H1 (cell line): Measurements from ENCODE around the gene GTF2B. TPM values are rescaled to one million over a fixed set of nuclear protein-coding genes. Genes with fewer than 3 reads are reported as not detected.

ENCODE experiments used
- CTCF ChIA-PET: fragments of 300-600 bp; sonication (Branson Sonifier 250); formaldehyde crosslinking; loops from one replicate; lab custom pipeline; 2021; ENCODE audit not compliant: partially characterized antibody; lab: Charles Lee
- POLR2A ChIA-PET: fragments of 300-600 bp; sonication (Branson Sonifier 250); formaldehyde crosslinking; loops from one replicate; lab custom pipeline; 2021; ENCODE audit warnings: inconsistent platforms; ENCODE audit not compliant: partially characterized antibody; lab: Charles Lee
- DNase-seq, 2 experiments: peaks; one replicate each; pipeline versions ENCODE4 v3.0.0 to v3.0.0-alpha.2; 2010 to 2022; ENCODE audit warnings: low spot score in 2 of 2, low read depth in 1 of 2, mixed read lengths in 1 of 2
- FAIRE-seq: peaks from 2 replicates; lab custom pipeline; 2011; peaks lifted over from hg19 to GRCh38; lab: Jason Lieb, UNC
- H2AFZ ChIP-seq: 2 replicates; pipeline ENCODE4 v1.8.1; 2012; ENCODE audit warnings: low read length, inconsistent platforms
- H2AK5ac ChIP-seq: 2 replicates; pipeline ENCODE4 v1.6.1; 2013; ENCODE audit warnings: low read depth, low read length
- H2BK120ac ChIP-seq: replicated peaks from 2 replicates; pipeline ENCODE3; 2013; ENCODE audit warnings: low read depth, low read length, inconsistent platforms
- H2BK12ac ChIP-seq: 2 replicates; pipeline ENCODE4 v1.6.1; 2013; ENCODE audit warnings: low read depth, low read length
- H2BK15ac ChIP-seq: 2 replicates; pipeline ENCODE4 v1.6.1; 2013; ENCODE audit warnings: low read length
- H2BK20ac ChIP-seq: 2 replicates; pipeline ENCODE4 v1.6.1; 2013; ENCODE audit warnings: low read length
- H2BK5ac ChIP-seq: 2 replicates; pipeline ENCODE4 v1.6.1; 2013; ENCODE audit warnings: low read depth, low read length
- H3K14ac ChIP-seq: 2 replicates; pipeline ENCODE4 v1.6.1; 2013; ENCODE audit warnings: inconsistent platforms; ENCODE audit not compliant: insufficient read length
- H3K18ac ChIP-seq: 2 replicates; pipeline ENCODE4 v1.6.1; 2013; ENCODE audit warnings: low read length; ENCODE audit errors: extremely low read depth
- H3K23ac ChIP-seq: 2 replicates; pipeline ENCODE4 v1.6.1; 2013; ENCODE audit warnings: inconsistent platforms; ENCODE audit not compliant: insufficient read length
- H3K23me2 ChIP-seq: 2 replicates; pipeline ENCODE4 v1.6.1; 2013; ENCODE audit warnings: low read depth, low read length
- H3K27ac ChIP-seq: 2 replicates; pipeline ENCODE4 v1.6.1; 2011; ENCODE audit warnings: low read depth, low read length, inconsistent platforms
- H3K27me3 ChIP-seq, 4 experiments: replicated peaks in 1 of 4; 1 replicate in 1 of 4; 2 replicates in 3 of 4; pipeline versions ENCODE4 v1.6.1 to v1.8.1; 2011 to 2013; ENCODE audit warnings: low read length in 3 of 4, mild to moderate bottlenecking in 3 of 4, inconsistent platforms in 2 of 4, mixed read lengths in 2 of 4, moderate library complexity in 1 of 4; ENCODE audit not compliant: control insufficient read depth in 3 of 4, insufficient read depth in 3 of 4; ENCODE audit errors: extremely low read depth in 1 of 4
- H3K36me3 ChIP-seq, 4 experiments: 2 replicates each; pipeline versions ENCODE4 v1.6.1 to v1.8.1; 2011 to 2013; ENCODE audit warnings: mild to moderate bottlenecking in 4 of 4, low read length in 3 of 4, moderate library complexity in 2 of 4, control low read depth in 1 of 4, inconsistent platforms in 1 of 4; ENCODE audit not compliant: insufficient read depth in 4 of 4, control insufficient read depth in 2 of 4
- H3K4ac ChIP-seq: replicated peaks from 2 replicates; pipeline ENCODE3; 2013; ENCODE audit warnings: low read length, low read depth, mixed read lengths, inconsistent platforms; ENCODE audit not compliant: insufficient read length
- H3K4me1 ChIP-seq, 4 experiments: replicated peaks in 1 of 4; 1 replicate in 1 of 4; 2 replicates in 3 of 4; pipeline versions ENCODE4 v1.6.1 to v1.8.1; 2011 to 2013; ENCODE audit warnings: low read length in 3 of 4, inconsistent platforms in 2 of 4, mixed read lengths in 1 of 4; ENCODE audit not compliant: insufficient read depth in 4 of 4, control insufficient read depth in 3 of 4
- H3K4me2 ChIP-seq, 2 experiments: 2 replicates each; pipeline versions ENCODE4 v1.6.1 to v1.8.1; 2011 to 2013; ENCODE audit warnings: low read depth in 2 of 2, low read length in 2 of 2, control low read depth in 1 of 2, inconsistent platforms in 1 of 2, mild to moderate bottlenecking in 1 of 2; ENCODE audit not compliant: insufficient read depth in 1 of 2
- H3K4me3 ChIP-seq, 4 experiments: fragments of 200-600, 300-600 bp in 1 of 4; sonication (generic), shearing (Covaris generic), sonication (Bioruptor Twin) in 1 of 4; 2 replicates each; pipeline versions ENCODE4 v1.5.1 to v1.8.1; 2011 to 2016; ENCODE audit warnings: low read length in 4 of 4, low read depth in 3 of 4, control low read depth in 2 of 4, inconsistent platforms in 2 of 4, mild to moderate bottlenecking in 2 of 4, mixed read lengths in 1 of 4, moderate library complexity in 1 of 4; ENCODE audit not compliant: insufficient read depth in 2 of 4; ENCODE audit errors: extremely low read depth in 1 of 4
- H3K56ac ChIP-seq: replicated peaks from 2 replicates; pipeline ENCODE3; 2013; ENCODE audit warnings: low read depth, mild to moderate bottlenecking, mixed read lengths, low read length, inconsistent platforms; ENCODE audit not compliant: insufficient read length
- H3K79me1 ChIP-seq: 2 replicates; pipeline ENCODE4 v1.6.1; 2013; ENCODE audit warnings: low read depth, low read length, control low read depth
- H3K79me2 ChIP-seq, 2 experiments: 2 replicates each; pipeline versions ENCODE4 v1.6.1 to v1.8.1; 2012 to 2013; ENCODE audit warnings: low read length in 2 of 2, mild to moderate bottlenecking in 2 of 2, inconsistent platforms in 1 of 2; ENCODE audit not compliant: insufficient read depth in 2 of 2, control insufficient read depth in 1 of 2
- H3K9ac ChIP-seq, 4 experiments: replicated peaks in 1 of 4; 1 replicate in 1 of 4; 2 replicates in 3 of 4; pipeline versions ENCODE4 v1.6.1 to v1.8.1; 2011 to 2013; ENCODE audit warnings: low read depth in 3 of 4, low read length in 3 of 4, control low read depth in 2 of 4, mild to moderate bottlenecking in 2 of 4, moderate library complexity in 2 of 4, inconsistent platforms in 1 of 4; ENCODE audit errors: extremely low read depth in 1 of 4
- H3K9me3 ChIP-seq, 2 experiments: 2 replicates each; pipeline versions ENCODE4 v1.6.1 to v1.8.1; 2012 to 2013; ENCODE audit warnings: mild to moderate bottlenecking in 2 of 2, moderate library complexity in 2 of 2, control low read depth in 1 of 2, inconsistent platforms in 1 of 2, low read depth in 1 of 2, low read length in 1 of 2, mixed read lengths in 1 of 2; ENCODE audit not compliant: insufficient read depth in 2 of 2
- H4K20me1 ChIP-seq, 2 experiments: replicated peaks in 1 of 2; 2 replicates each; pipeline versions ENCODE3 to v1.8.1; 2011 to 2013; ENCODE audit warnings: inconsistent platforms in 2 of 2, low read length in 2 of 2, mild to moderate bottlenecking in 1 of 2; ENCODE audit not compliant: insufficient read depth in 2 of 2, control insufficient read depth in 1 of 2
- H4K5ac ChIP-seq: 2 replicates; pipeline ENCODE4 v1.6.1; 2013; ENCODE audit warnings: low read length, low read depth, mixed read lengths, inconsistent platforms; ENCODE audit not compliant: insufficient read length
- H4K8ac ChIP-seq: 2 replicates; pipeline ENCODE4 v1.8.0; 2013; ENCODE audit warnings: mild to moderate bottlenecking, moderate library complexity, low read length, inconsistent platforms; ENCODE audit not compliant: insufficient read depth; ENCODE audit errors: extremely low read depth
- H4K91ac ChIP-seq: replicated peaks from 2 replicates; pipeline ENCODE3; 2013; ENCODE audit warnings: low read length, mixed read lengths, inconsistent platforms; ENCODE audit not compliant: insufficient read length
- CTBP2 ChIP-seq: IDR thresholded peaks from 2 replicates; pipeline ENCODE4 v1.7.0; 2011; ENCODE audit warnings: borderline replicate concordance, mild to moderate bottlenecking, moderate library complexity, mixed read lengths, low read length; ENCODE audit not compliant: insufficient read depth, insufficient read length
- EGR1 ChIP-seq: IDR thresholded peaks from 2 replicates; pipeline ENCODE4 v1.6.1; 2011; ENCODE audit warnings: low read depth, low read length, borderline replicate concordance
- GTF2F1 ChIP-seq: IDR thresholded peaks from 2 replicates; pipeline ENCODE4 v1.6.1; 2012; ENCODE audit warnings: low read depth, low read length, improper control_type of control experiment, borderline replicate concordance
- KDM1A ChIP-seq: fragments of 200-600, 300-600 bp; sonication (generic); IDR thresholded peaks from 2 replicates; pipeline ENCODE4 v1.7.1; 2016; ENCODE audit warnings: mild to moderate bottlenecking, low read length, borderline replicate concordance
- MAX ChIP-seq: IDR thresholded peaks from 2 replicates; pipeline ENCODE4 v1.6.1; 2012; ENCODE audit warnings: inconsistent platforms
- NANOG ChIP-seq: IDR thresholded peaks from 2 replicates; pipeline ENCODE4 v1.6.1; 2011; ENCODE audit warnings: low read length, low read depth, mild to moderate bottlenecking, inconsistent platforms; ENCODE audit not compliant: insufficient read depth, poor library complexity, severe bottlenecking
- RNF2 ChIP-seq: fragments of 200-900, 300-1000 bp; sonication (generic); IDR thresholded peaks from 2 replicates; pipeline ENCODE4 v1.7.1; 2016; ENCODE audit warnings: borderline replicate concordance, low read depth, mild to moderate bottlenecking, antibody characterized with exemption, low read length; ENCODE audit not compliant: poor library complexity, severe bottlenecking; ENCODE audit errors: missing control alignments
- SP1 ChIP-seq: IDR thresholded peaks from 2 replicates; pipeline ENCODE4 v1.6.1; 2011; ENCODE audit warnings: low read depth, low read length
- SP2 ChIP-seq: IDR thresholded peaks from 2 replicates; pipeline ENCODE4 v1.6.1; 2012; ENCODE audit warnings: mild to moderate bottlenecking, low read length, inconsistent platforms
- TAF1 ChIP-seq: IDR thresholded peaks from 2 replicates; pipeline ENCODE4 v1.6.1; 2011; ENCODE audit warnings: mild to moderate bottlenecking, low read depth, low read length
- TBP ChIP-seq: IDR thresholded peaks from 2 replicates; pipeline ENCODE4 v1.6.1; 2011; ENCODE audit warnings: low read depth, low read length, improper control_type of control experiment
- TCF12 ChIP-seq: IDR thresholded peaks from 2 replicates; pipeline ENCODE4 v1.6.1; 2011; ENCODE audit warnings: low read depth, mild to moderate bottlenecking, low read length
- YY1 ChIP-seq: IDR thresholded peaks from 2 replicates; pipeline ENCODE4 v1.6.1; 2011; ENCODE audit warnings: low read depth, mild to moderate bottlenecking, low read length
- WGBS, 2 experiments: shearing (Covaris generic) in 1 of 2; methylation state at CpG; one replicate each; pipeline versions ENCODE4 v1.1.6 to v1.1.7; 2013 to 2015; ENCODE audit warnings: low lambda C conversion rate in 2 of 2, mixed read lengths in 2 of 2, inconsistent platforms in 1 of 2, low coverage in 1 of 2, missing lambda C conversion rate in 1 of 2; ENCODE audit not compliant: insufficient replicate concordance in 2 of 2, insufficient coverage in 1 of 2, insufficient read length in 1 of 2; ENCODE audit errors: extremely low coverage in 1 of 2, missing lambda C conversion rate in 1 of 2; 5-methylcytosine and 5-hydroxymethylcytosine counted together
- polyA plus RNA-seq, 7 experiments: library from polyadenylated mRNA; depleted of rRNA in 3 of 7; stranded (reverse) in 5 of 7; unstranded in 2 of 7; fragments of >200 nt in 5 of 7; fragments of 200-250 nt in 2 of 7; gene quantifications; 1 replicate in 5 of 7; 2 replicates in 1 of 7; 4 replicates in 1 of 7; pipeline versions ENCODE4 v1.2.1 to v1.2.3, GENCODE V29; 2011 to 2013; ENCODE audit warnings: missing spikeins in 2 of 7, mixed read lengths in 2 of 7
- total RNA-seq: library from RNA; stranded (reverse); fragmentation: NEBNext Ultra II Directional; extraction: Animal tissue kit (Norgen Biotek cat#: 25700); gene quantifications from 2 replicates; pipeline ENCODE4 v1.2.1, GENCODE V29; 2021

GTF2B gene
- total and polyA plus RNA-seq, 2 of the 8 experiments (the other 6 are each of a cell fraction or from before 2014, with no cell fraction given) = 14.9 to 15.6 TPM

GRCh38 chr1:88888750-88889149, 2.6 kb downstream of the GTF2B start:
- Histone ChIP-seq H2AK5ac (no peak overlapping the region), H3K14ac (no peak overlapping the region), H4K8ac (no peak overlapping the region), H3K27ac (no peak overlapping the region), H3K23me2 (peaks cover 5% of the 10 kb centered on the region; the same call in 1 of the 2 replicates), H3K4me3 (no peak overlapping the region), H3K23ac (no peak overlapping the region), H3K18ac (no peak overlapping the region), H2BK120ac (no peak overlapping the region), H3K4ac (no peak overlapping the region), H2AFZ (no peak overlapping the region), H3K56ac (no peak overlapping the region), H3K27me3 (no peaks in the 10 kb centered on the region), H4K91ac (no peak overlapping the region), H4K20me1 (no peaks in the 10 kb centered on the region), H3K36me3 (peaks cover 0 to 9% (median 3%) of the 10 kb centered on the region in 4 experiments; a peak in 2 of 8 replicates), H3K79me1 (no peaks in the 10 kb centered on the region), H4K5ac (no peak overlapping the region), H2BK20ac (no peak overlapping the region), H3K9me3 (no peaks in the 10 kb centered on the region), H3K9ac (no peak overlapping the region), H3K4me2 (no peak overlapping the region), H2BK5ac (no peak overlapping the region), H3K4me1 (peaks cover 0 to 4% (median 3%) of the 10 kb centered on the region in 4 experiments; a peak in 3 of 7 replicates), H3K79me2 (peaks cover 0 to 23% of the 10 kb centered on the region in 2 experiments; a peak in 2 of 4 replicates), H2BK15ac (no peak overlapping the region), H2BK12ac (no peak overlapping the region)
- WGBS, 2 experiments = 88% methylated on average over 1 of the region's 1 CpG; no CpG with 5 or more reads in 1 of the 2 experiments
- CTCF ChIA-PET = interaction anchor here (0.8 to 9.4 kb wide), 2 partner anchors 8 to 12 kb away, joined by 3 to 68 read pairs; no protein-coding TSS in a partner anchor
- DNase-seq (no peak), FAIRE-seq (no peak)
- POLR2A ChIA-PET = interaction anchor here (0.5 to 0.7 kb wide), 2 partner anchors 11 to 112 kb away, joined by 3 read pairs; no protein-coding TSS in a partner anchor
- TF ChIP-seq TBP (no peak), SP1 (no peak), TCF12 (no peak), KDM1A (no peak), YY1 (no peak), EGR1 (no peak), MAX (no peak), TAF1 (no peak), CTBP2 (no peak), NANOG (no peak), SP2 (no peak), RNF2 (no peak), GTF2F1 (no peak)
